ENCODE results near the gene SIN3A. TPM values are rescaled to one million over a fixed set of nuclear protein-coding genes. Genes with fewer than 3 reads are reported as not detected.

The SIN3A gene
- total and polyA plus RNA-seq, 9 of the 15 experiments (the other 6 are each of a cell fraction or from before 2014, with no cell fraction given): 11.1 to 70.3 (median 25.3) TPM

- TF ChIP-seq ATF2 (CRISPR knock-in tag; IDR thresholded peaks at IDR 0.05): no peak
- TF ChIP-seq SMARCA4 (IDR thresholded peaks at IDR 0.05): no peak
- TF ChIP-seq NR3C1 (CRISPR knock-in tag; IDR thresholded peaks at IDR 0.05): 0 out of 2 replicates have a peak, but pooled peaks have one; percentile 61
- peak; percentile 81; the same call in 1 of the 2 replicates for TF ChIP-seq TRIM28 (IDR thresholded peaks at IDR 0.05)
- peak in 1 of 2 experiments; percentile 83; a peak in 2 of 4 replicates for TF ChIP-seq RCOR1 (IDR thresholded peaks at IDR 0.05; ENCODE audit: borderline replicate concordance in 1 of 2, low read depth in 2 of 2, low read length in 2 of 2)
- TF ChIP-seq ZNF143 (CRISPR knock-in tag; IDR thresholded peaks at IDR 0.05): peak; percentile 21; the same call in 1 of the 2 replicates
- TF ChIP-seq ZNF165 (CRISPR knock-in tag; IDR thresholded peaks at IDR 0.05; ENCODE audit: borderline replicate concordance): no peak
- TF ChIP-seq GATAD2B (IDR thresholded peaks at IDR 0.05; ENCODE audit: borderline replicate concordance): peak; percentile 28; the same call in 1 of the 2 replicates
- TF ChIP-seq ARID1B (IDR thresholded peaks at IDR 0.05): peak; percentile 48
- TF ChIP-seq ZNF232 (CRISPR knock-in tag; IDR thresholded peaks at IDR 0.05): no peak
- TF ChIP-seq POLR3G (IDR thresholded peaks at IDR 0.05; ENCODE audit: extremely low read depth, insufficient read length, insufficient replicate concordance): no peak
- peak; percentile 78 to 81 for TF ChIP-seq MAZ (CRISPR knock-in tag; conservative IDR thresholded peaks at IDR 0.05 in 1 of 2, IDR thresholded peaks at IDR 0.05 in 1 of 2)
- TF ChIP-seq SMARCE1 (IDR thresholded peaks at IDR 0.05): no peak
- no peak for TF ChIP-seq RAD51 (IDR thresholded peaks at IDR 0.05; ENCODE audit: borderline replicate concordance, low read depth)
- TF ChIP-seq ZNF134 (CRISPR knock-in tag; conservative IDR thresholded peaks at IDR 0.05): no peak
- no peak for TF ChIP-seq ZNF408 (CRISPR knock-in tag; IDR thresholded peaks at IDR 0.05; ENCODE audit: low read depth)
- TF ChIP-seq ZFP36 (IDR thresholded peaks at IDR 0.05; ENCODE audit: low read depth, low read length, partially characterized antibody): no peak
- TF ChIP-seq ATF1 (CRISPR knock-in tag; IDR thresholded peaks at IDR 0.05): peak; percentile 43; the same call in 1 of the 2 replicates
- TF ChIP-seq ATF1 (tag; IDR thresholded peaks at IDR 0.05): peak; percentile 86
- TF ChIP-seq NUFIP1 (IDR thresholded peaks at IDR 0.05; ENCODE audit: partially characterized antibody): no peak
- no peak for TF ChIP-seq TAF15 (IDR thresholded peaks at IDR 0.05; ENCODE audit: low read depth, low read length)
- TF ChIP-seq CREB3L1 (IDR thresholded peaks at IDR 0.05; ENCODE audit: borderline replicate concordance, low read depth): peak; percentile 59
- TF ChIP-seq FOXP4 (CRISPR knock-in tag; IDR thresholded peaks at IDR 0.05; ENCODE audit: borderline replicate concordance): no peak; the same call in 1 of the 2 replicates
- TF ChIP-seq ID3 (CRISPR knock-in tag; IDR thresholded peaks at IDR 0.05): no peak
- TF ChIP-seq ID3 (tag; IDR thresholded peaks at IDR 0.05): peak; percentile 63; the same call in 1 of the 2 replicates
Observed at GRCh38 chr15:75367913-75368688, 83.4 kb downstream of the SIN3A start, which contains the start of gene MAN2C1 (continued).

Measured in K562 (cell line).